ENCODE results near the gene ALPP. TPM values are rescaled to one million over a fixed set of nuclear protein-coding genes. Genes with fewer than 3 reads are reported as not detected.
A peak's percentile ranks its signal among the peaks of the same experiment; 100 is the strongest.
"Not testable (repeated sequence)": the region's sequence is repeated elsewhere in the genome, so short reads cannot be mapped to it uniquely, and the experiment has no call there.

ALPP gene
- total and polyA plus RNA-seq, 2 donors, result 0.09 to 0.32 TPM

- Histone ChIP-seq H3K27me3 (ENCODE audit: control insufficient read depth in 2 of 2, insufficient read depth in 1 of 2, low read length in 1 of 2) (peaks cover 43 to 52% of the 10 kb centered on the region in 2 donors), H3K36me3 (ENCODE audit: control insufficient read depth in 2 of 2, insufficient read depth in 2 of 2, low read length in 1 of 2) (no peaks in the 10 kb centered on the region), H3K9me3 (ENCODE audit: control insufficient read depth in 2 of 2, insufficient read depth in 1 of 2, low read length in 1 of 2) (peaks cover 0 to 4% of the 10 kb centered on the region in 2 donors), H3K4me1 (ENCODE audit: control insufficient read depth in 2 of 2, insufficient read depth in 2 of 2, low read length in 2 of 2) (peaks cover 0 to 3% of the 10 kb centered on the region in 2 donors), H3K27ac (ENCODE audit: low read depth in 1 of 2, low read length in 1 of 2) (no peak overlapping the region), H3K4me3 (ENCODE audit: low read length in 2 of 2) (no peak overlapping the region)
- 96% methylated on average over 5 of the region's 5 CpGs for WGBS
- DNase-seq (ENCODE audit: low read depth in 6 of 9, low spot score in 9 of 9), result no peak
Measured at GRCh38 chr2:232354069-232354468, 24.5 kb upstream of the ALPP start.

- H3K36me3 ChIP-seq (ENCODE audit: control insufficient read depth in 2 of 2, insufficient read depth in 2 of 2, low read length in 1 of 2), result peaks cover 0 to 4% of the 10 kb centered on the region in 2 donors
- peaks cover 16 to 40% of the 10 kb centered on the region in 2 donors for H3K4me1 ChIP-seq (ENCODE audit: control insufficient read depth in 2 of 2, insufficient read depth in 2 of 2, low read length in 2 of 2)
- WGBS, result 97% methylated on average over 5 of the region's 5 CpGs
- H3K27ac ChIP-seq (ENCODE audit: low read depth in 1 of 2, low read length in 1 of 2), result no peak overlapping the region
- DNase-seq (ENCODE audit: low read depth in 6 of 9, low spot score in 9 of 9), result no peak
- no peak overlapping the region for H3K4me3 ChIP-seq (ENCODE audit: low read length in 2 of 2)
- H3K27me3 ChIP-seq (ENCODE audit: control insufficient read depth in 2 of 2, insufficient read depth in 1 of 2, low read length in 1 of 2), result no peaks in the 10 kb centered on the region
- peaks cover 4 to 22% of the 10 kb centered on the region in 2 donors for H3K9me3 ChIP-seq (ENCODE audit: control insufficient read depth in 2 of 2, insufficient read depth in 1 of 2, low read length in 1 of 2)
Measured at GRCh38 chr2:232361646-232362045, 16.9 kb upstream of the ALPP start.

GRCh38 chr2:232362174-232362900 is 16.2 kb upstream of the ALPP start:
- Histone ChIP-seq H3K4me3 (ENCODE audit: low read length in 2 of 2) (no peak overlapping the region), H3K27me3 (ENCODE audit: control insufficient read depth in 2 of 2, insufficient read depth in 1 of 2, low read length in 1 of 2) (no peaks in the 10 kb centered on the region), H3K36me3 (ENCODE audit: control insufficient read depth in 2 of 2, insufficient read depth in 2 of 2, low read length in 1 of 2) (peaks cover 0 to 4% of the 10 kb centered on the region in 2 donors), H3K27ac (ENCODE audit: low read depth in 1 of 2, low read length in 1 of 2) (peak overlapping the region; percentile 42 to 67), H3K9me3 (ENCODE audit: control insufficient read depth in 2 of 2, insufficient read depth in 1 of 2, low read length in 1 of 2) (peaks cover 4 to 22% of the 10 kb centered on the region in 2 donors), H3K4me1 (ENCODE audit: control insufficient read depth in 2 of 2, insufficient read depth in 2 of 2, low read length in 2 of 2) (peaks cover 16 to 40% of the 10 kb centered on the region in 2 donors)
- 36% methylated on average over 8 of the region's 8 CpGs for WGBS
- DNase-seq (ENCODE audit: low read depth in 6 of 9, low spot score in 9 of 9), result peak in 8 of 9 donors; percentile 15 to 70 (median 30)

- DNase-seq (ENCODE audit: low read depth in 6 of 9, low spot score in 9 of 9), result not testable (repeated sequence)
Measured at GRCh38 chr2:232363064-232363783, 15.3 kb upstream of the ALPP start.

GRCh38 chr2:232363784-232364615 is 14.6 kb upstream of the ALPP start:
- Histone ChIP-seq H3K4me3 (ENCODE audit: low read length in 2 of 2) (peak overlapping the region; percentile 32 to 42), H3K27me3 (ENCODE audit: control insufficient read depth in 2 of 2, insufficient read depth in 1 of 2, low read length in 1 of 2) (no peaks in the 10 kb centered on the region), H3K36me3 (ENCODE audit: control insufficient read depth in 2 of 2, insufficient read depth in 2 of 2, low read length in 1 of 2) (peaks cover 0 to 4% of the 10 kb centered on the region in 2 donors), H3K9me3 (ENCODE audit: control insufficient read depth in 2 of 2, insufficient read depth in 1 of 2, low read length in 1 of 2) (peaks cover 4 to 22% of the 10 kb centered on the region in 2 donors), H3K4me1 (ENCODE audit: control insufficient read depth in 2 of 2, insufficient read depth in 2 of 2, low read length in 2 of 2) (peaks cover 16 to 40% of the 10 kb centered on the region in 2 donors), H3K27ac (ENCODE audit: low read depth in 1 of 2, low read length in 1 of 2) (peak overlapping the region; percentile 76 to 80)
- DNase-seq (ENCODE audit: low read depth in 6 of 9, low spot score in 9 of 9), result peak; percentile 32 to 83 (median 48)
- 15% methylated on average over 14 of the region's 14 CpGs for whole genome bisulfite sequencing

More at GRCh38 chr2:232363064-232363783, 15.3 kb upstream of the ALPP start:
- not testable (repeated sequence) for H3K27me3 ChIP-seq (ENCODE audit: control insufficient read depth in 2 of 2, insufficient read depth in 1 of 2, low read length in 1 of 2); H3K36me3 ChIP-seq (ENCODE audit: control insufficient read depth in 2 of 2, insufficient read depth in 2 of 2, low read length in 1 of 2)
- peaks cover 16 to 40% of the 10 kb centered on the region in 2 donors for H3K4me1 ChIP-seq (ENCODE audit: control insufficient read depth in 2 of 2, insufficient read depth in 2 of 2, low read length in 2 of 2)
- peaks cover 4 to 22% of the 10 kb centered on the region in 2 donors for H3K9me3 ChIP-seq (ENCODE audit: control insufficient read depth in 2 of 2, insufficient read depth in 1 of 2, low read length in 1 of 2)
- peak overlapping the region; percentile 32 to 42 for H3K4me3 ChIP-seq (ENCODE audit: low read length in 2 of 2)
- 76% methylated on average over 12 of the region's 12 CpGs for WGBS
- peak overlapping the region; percentile 76 to 80 for H3K27ac ChIP-seq (ENCODE audit: low read depth in 1 of 2, low read length in 1 of 2)

- Histone ChIP-seq H3K9me3 (ENCODE audit: control insufficient read depth in 2 of 2, insufficient read depth in 1 of 2, low read length in 1 of 2) (peaks cover 4 to 22% of the 10 kb centered on the region in 2 donors), H3K4me1 (ENCODE audit: control insufficient read depth in 2 of 2, insufficient read depth in 2 of 2, low read length in 2 of 2) (peaks cover 16 to 48% of the 10 kb centered on the region in 2 donors)
- not testable (repeated sequence) for H3K36me3 ChIP-seq (ENCODE audit: control insufficient read depth in 2 of 2, insufficient read depth in 2 of 2, low read length in 1 of 2); H3K27ac ChIP-seq (ENCODE audit: low read depth in 1 of 2, low read length in 1 of 2); DNase-seq (ENCODE audit: low read depth in 6 of 9, low spot score in 9 of 9); H3K27me3 ChIP-seq (ENCODE audit: control insufficient read depth in 2 of 2, insufficient read depth in 1 of 2, low read length in 1 of 2); H3K4me3 ChIP-seq (ENCODE audit: low read length in 2 of 2)
- 65% methylated on average over 18 of the region's 18 CpGs for WGBS
Measured at GRCh38 chr2:232364806-232365594, 13.6 kb upstream of the ALPP start.

GRCh38 chr2:232365621-232366321 is 12.8 kb upstream of the ALPP start:
- peak in 1 of 9 donors; percentile 45 for DNase-seq (ENCODE audit: low read depth in 6 of 9, low spot score in 9 of 9)
- no peak overlapping the region for H3K4me3 ChIP-seq (ENCODE audit: low read length in 2 of 2)
- peaks cover 0 to 4% of the 10 kb centered on the region in 2 donors for H3K36me3 ChIP-seq (ENCODE audit: control insufficient read depth in 2 of 2, insufficient read depth in 2 of 2, low read length in 1 of 2)
- WGBS, result 80% methylated on average over 20 of the region's 20 CpGs
- no peak overlapping the region for H3K27ac ChIP-seq (ENCODE audit: low read depth in 1 of 2, low read length in 1 of 2)
- peaks cover 16 to 48% of the 10 kb centered on the region in 2 donors for H3K4me1 ChIP-seq (ENCODE audit: control insufficient read depth in 2 of 2, insufficient read depth in 2 of 2, low read length in 2 of 2)
- H3K27me3 ChIP-seq (ENCODE audit: control insufficient read depth in 2 of 2, insufficient read depth in 1 of 2, low read length in 1 of 2), result no peaks in the 10 kb centered on the region
- H3K9me3 ChIP-seq (ENCODE audit: control insufficient read depth in 2 of 2, insufficient read depth in 1 of 2, low read length in 1 of 2), result peaks cover 4 to 22% of the 10 kb centered on the region in 2 donors

GRCh38 chr2:232366461-232366860 is 12.1 kb upstream of the ALPP start:
- not testable (repeated sequence) for DNase-seq (ENCODE audit: low read depth in 6 of 9, low spot score in 9 of 9); H3K36me3 ChIP-seq (ENCODE audit: control insufficient read depth in 2 of 2, insufficient read depth in 2 of 2, low read length in 1 of 2); H3K27ac ChIP-seq (ENCODE audit: low read depth in 1 of 2, low read length in 1 of 2); H3K4me3 ChIP-seq (ENCODE audit: low read length in 2 of 2); H3K27me3 ChIP-seq (ENCODE audit: control insufficient read depth in 2 of 2, insufficient read depth in 1 of 2, low read length in 1 of 2)
- Histone ChIP-seq H3K4me1 (ENCODE audit: control insufficient read depth in 2 of 2, insufficient read depth in 2 of 2, low read length in 2 of 2) (peaks cover 16 to 48% of the 10 kb centered on the region in 2 donors), H3K9me3 (ENCODE audit: control insufficient read depth in 2 of 2, insufficient read depth in 1 of 2, low read length in 1 of 2) (peaks cover 4 to 17% of the 10 kb centered on the region in 2 donors)
- WGBS, result 97% methylated on average over 21 of the region's 23 CpGs
